Osteocyte (in vitro differentiated cells): Measurements from ENCODE around the gene TTF2. TPM values are rescaled to one million over a fixed set of nuclear protein-coding genes. Genes with fewer than 3 reads are reported as not detected.
A peak's percentile ranks its signal among the peaks of the same experiment; 100 is the strongest.

Experiments
- DNase-seq: peaks from one replicate; pipeline ENCODE4 v3.0.0; 2021; ENCODE audit warnings: mixed read lengths; ENCODE audit not compliant: unreplicated experiment; ENCODE audit errors: extremely low spot score
- H3K27ac Mint-ChIP-seq: one replicate; pipeline ENCODE4 v1.8.0; 2021; ENCODE audit warnings: mild to moderate bottlenecking, mixed read lengths; ENCODE audit not compliant: unreplicated experiment
- H3K27me3 Mint-ChIP-seq: one replicate; pipeline ENCODE4 v1.8.0; 2021; ENCODE audit warnings: mixed read lengths; ENCODE audit not compliant: unreplicated experiment
- H3K36me3 Mint-ChIP-seq: one replicate; pipeline ENCODE4 v1.8.0; 2021; ENCODE audit warnings: mixed read lengths; ENCODE audit not compliant: unreplicated experiment
- H3K4me1 Mint-ChIP-seq: one replicate; pipeline ENCODE4 v1.8.0; 2021; ENCODE audit warnings: mixed read lengths; ENCODE audit not compliant: unreplicated experiment
- H3K4me3 Mint-ChIP-seq: one replicate; pipeline ENCODE4 v1.8.0; 2021; ENCODE audit warnings: mild to moderate bottlenecking, moderate library complexity, mixed read lengths; ENCODE audit not compliant: unreplicated experiment
- H3K9me3 Mint-ChIP-seq: one replicate; pipeline ENCODE4 v1.8.0; 2021; ENCODE audit warnings: mixed read lengths; ENCODE audit not compliant: unreplicated experiment
- total RNA-seq: library from RNA; stranded (reverse); gene quantifications from 2 replicates; pipeline ENCODE4 v1.2.1, GENCODE V29; 2021
- TF ChIP-seq, protein P1 (sequence below): fragments of 200-600 bp; sonication (generic); IDR thresholded peaks from 2 replicates; pipeline ENCODE4 v1.5.0; 2021; ENCODE audit warnings: antibody characterized with exemption, mild to moderate bottlenecking, moderate library complexity

The TTF2 gene
- total RNA-seq, 1 donor from 2014 or later: 17.4 TPM

DNA sequence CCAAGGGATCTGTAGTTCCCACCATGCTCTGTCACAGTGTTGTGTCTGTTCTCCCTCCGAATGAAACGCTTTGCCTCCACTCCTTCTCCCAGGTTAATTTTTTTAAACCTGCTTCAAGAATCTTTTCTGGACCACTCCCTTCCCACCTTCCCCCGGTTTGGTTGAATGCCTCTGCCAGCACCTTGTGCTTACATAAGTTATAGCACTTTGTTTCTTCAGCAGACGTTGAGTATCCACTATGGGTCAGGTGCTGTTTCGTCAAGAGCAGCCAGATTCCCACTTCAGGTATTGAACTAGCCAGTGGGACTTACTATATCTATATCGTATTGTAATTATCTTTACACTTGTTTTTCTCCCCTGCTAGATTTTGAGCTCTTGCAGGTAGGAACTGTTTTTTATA lies 27.6 kb downstream of the TTF2 start:
- DNase-seq: no peak
- Mint-ChIP-seq H3K4me3 (no peak overlapping the region), H3K27ac (no peak overlapping the region), H3K9me3 (no peaks in the 10 kb centered on the region), H3K27me3 (no peaks in the 10 kb centered on the region), H3K36me3 (peaks cover 10% of the 10 kb centered on the region), H3K4me1 (peaks cover 4% of the 10 kb centered on the region)
- TF ChIP-seq, protein P1, sequence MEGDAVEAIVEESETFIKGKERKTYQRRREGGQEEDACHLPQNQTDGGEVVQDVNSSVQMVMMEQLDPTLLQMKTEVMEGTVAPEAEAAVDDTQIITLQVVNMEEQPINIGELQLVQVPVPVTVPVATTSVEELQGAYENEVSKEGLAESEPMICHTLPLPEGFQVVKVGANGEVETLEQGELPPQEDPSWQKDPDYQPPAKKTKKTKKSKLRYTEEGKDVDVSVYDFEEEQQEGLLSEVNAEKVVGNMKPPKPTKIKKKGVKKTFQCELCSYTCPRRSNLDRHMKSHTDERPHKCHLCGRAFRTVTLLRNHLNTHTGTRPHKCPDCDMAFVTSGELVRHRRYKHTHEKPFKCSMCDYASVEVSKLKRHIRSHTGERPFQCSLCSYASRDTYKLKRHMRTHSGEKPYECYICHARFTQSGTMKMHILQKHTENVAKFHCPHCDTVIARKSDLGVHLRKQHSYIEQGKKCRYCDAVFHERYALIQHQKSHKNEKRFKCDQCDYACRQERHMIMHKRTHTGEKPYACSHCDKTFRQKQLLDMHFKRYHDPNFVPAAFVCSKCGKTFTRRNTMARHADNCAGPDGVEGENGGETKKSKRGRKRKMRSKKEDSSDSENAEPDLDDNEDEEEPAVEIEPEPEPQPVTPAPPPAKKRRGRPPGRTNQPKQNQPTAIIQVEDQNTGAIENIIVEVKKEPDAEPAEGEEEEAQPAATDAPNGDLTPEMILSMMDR: no peak

DNA sequence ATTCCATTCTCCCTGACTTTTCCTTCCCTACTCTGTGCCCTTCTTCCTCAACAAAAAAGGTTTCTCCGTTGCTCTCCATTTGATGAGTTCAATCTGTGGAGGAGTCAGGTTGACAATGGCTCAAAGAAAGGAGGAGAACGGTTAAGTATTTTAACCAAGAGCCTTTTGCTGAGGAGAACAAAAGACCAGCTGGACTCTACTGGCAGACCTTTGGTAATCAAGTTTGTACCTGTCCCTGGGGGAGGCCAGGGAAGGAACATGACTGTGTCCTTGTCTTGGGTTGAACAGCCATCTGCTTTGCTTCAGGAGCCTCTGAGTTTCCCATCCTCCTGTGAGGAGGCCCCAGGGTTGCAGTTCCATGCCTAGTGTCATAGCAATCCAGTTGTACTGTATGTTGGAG lies 29.9 kb downstream of the TTF2 start:
- TF ChIP-seq, protein P1: no peak
- peaks cover 27% of the 10 kb centered on the region for H3K4me1 Mint-ChIP-seq
- peaks cover 10% of the 10 kb centered on the region for H3K36me3 Mint-ChIP-seq
- DNase-seq: no peak
- no peak overlapping the region for H3K4me3 Mint-ChIP-seq
- no peak overlapping the region for H3K27ac Mint-ChIP-seq
- H3K27me3 Mint-ChIP-seq: no peaks in the 10 kb centered on the region
- no peaks in the 10 kb centered on the region for H3K9me3 Mint-ChIP-seq

DNA sequence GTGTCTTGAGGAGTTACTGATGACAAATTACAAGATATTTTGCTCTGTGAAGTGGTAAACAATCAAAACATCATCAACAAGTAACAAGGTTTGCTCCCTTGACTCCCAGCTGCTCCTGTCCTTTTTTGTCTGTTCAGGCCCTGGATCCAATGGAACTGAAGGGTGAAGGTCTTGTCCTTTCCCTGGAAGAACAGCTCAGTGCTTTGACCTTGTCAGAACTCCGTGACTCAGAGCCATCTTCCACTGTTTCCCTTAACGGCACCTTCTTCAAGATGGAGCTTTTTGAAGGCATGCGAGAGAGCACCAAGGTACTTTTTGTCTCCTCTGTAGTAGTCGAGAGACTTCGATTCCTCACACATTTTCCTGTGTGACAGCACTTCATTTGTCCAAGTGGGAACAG lies 32.5 kb downstream of the TTF2 start:
- peaks cover 10% of the 10 kb centered on the region for H3K36me3 Mint-ChIP-seq
- no peaks in the 10 kb centered on the region for H3K27me3 Mint-ChIP-seq
- H3K4me3 Mint-ChIP-seq: no peak overlapping the region
- DNase-seq: no peak
- H3K9me3 Mint-ChIP-seq: no peaks in the 10 kb centered on the region
- H3K4me1 Mint-ChIP-seq: peaks cover 43% of the 10 kb centered on the region
- TF ChIP-seq, protein P1: no peak
- H3K27ac Mint-ChIP-seq: peak overlapping the region; percentile 95

DNA sequence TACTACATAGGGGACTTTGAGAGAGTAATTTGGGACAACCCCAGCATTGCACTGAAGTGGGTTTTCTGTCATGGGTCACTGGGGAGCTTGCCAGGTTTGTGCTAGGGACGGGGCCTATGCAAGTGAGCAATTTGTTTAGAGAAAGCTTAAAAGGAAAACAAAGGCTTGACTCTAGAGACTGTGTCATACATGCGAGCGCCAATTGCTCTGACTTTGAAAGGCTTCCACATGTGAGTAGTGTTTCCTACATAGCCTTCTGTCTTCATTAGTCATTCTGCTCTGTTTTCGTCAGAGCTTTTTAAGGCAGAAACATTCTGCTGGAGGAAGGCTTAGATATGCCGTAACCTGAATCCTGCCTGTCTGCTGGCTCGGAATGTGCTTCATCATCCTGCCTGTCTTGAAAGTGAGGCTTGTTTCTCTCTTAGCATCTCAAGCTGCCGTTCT lies 33.0 kb downstream of the TTF2 start:
- Mint-ChIP-seq H3K27ac (peak overlapping the region; percentile 95), H3K4me1 (peaks cover 48% of the 10 kb centered on the region), H3K27me3 (no peaks in the 10 kb centered on the region), H3K9me3 (no peaks in the 10 kb centered on the region), H3K36me3 (peaks cover 10% of the 10 kb centered on the region), H3K4me3 (no peak overlapping the region)
- DNase-seq: no peak
- TF ChIP-seq, protein P1: no peak

DNA sequence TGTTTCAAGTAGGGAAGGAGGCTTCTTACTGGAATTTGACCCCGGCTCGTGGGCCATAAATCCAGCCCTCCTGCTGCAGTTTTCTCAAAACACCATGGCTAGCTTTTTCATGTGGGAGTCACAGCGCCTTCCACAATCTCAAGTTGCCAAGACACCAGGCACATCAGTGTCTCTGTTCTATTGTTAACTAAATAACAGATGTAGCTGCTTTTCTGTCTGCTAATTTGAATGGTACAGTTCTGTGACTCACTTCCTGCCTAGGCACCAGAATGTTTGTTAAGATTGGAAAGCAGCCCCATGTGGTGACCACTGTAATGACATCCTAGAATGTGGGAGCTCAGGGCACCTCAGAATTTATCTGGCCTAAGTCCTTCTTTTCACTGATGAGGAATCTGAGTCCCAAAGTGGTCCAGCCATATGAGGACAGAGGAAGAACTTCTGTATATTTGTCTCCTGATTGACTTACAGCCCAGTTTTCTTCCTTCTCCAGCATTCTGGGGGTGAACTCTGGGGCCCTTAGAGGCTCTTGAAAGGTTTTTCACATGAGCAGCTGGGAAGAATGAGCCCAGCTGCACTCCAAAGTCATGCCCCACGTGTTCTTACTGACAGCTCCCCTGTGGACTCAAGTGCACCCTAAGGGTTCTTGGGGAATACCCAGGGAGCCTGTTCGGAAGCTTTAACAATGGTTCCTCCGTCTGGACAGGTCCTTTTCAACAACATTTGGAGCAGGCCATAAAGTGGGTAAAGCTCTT lies 33.9 kb downstream of the TTF2 start:
- Mint-ChIP-seq H3K4me1 (peaks cover 55% of the 10 kb centered on the region), H3K27ac (peak overlapping the region; percentile 95), H3K36me3 (peaks cover 7% of the 10 kb centered on the region), H3K4me3 (no peak overlapping the region), H3K27me3 (no peaks in the 10 kb centered on the region), H3K9me3 (no peaks in the 10 kb centered on the region)
- TF ChIP-seq, protein P1: peak; percentile 39
- DNase-seq: no peak
